Body of pancreas (tissue), 4 donors: ENCODE results near the gene CREB3L2. TPM values are rescaled to one million over a fixed set of nuclear protein-coding genes. Genes with fewer than 3 reads are reported as not detected.

Source experiments
- ATAC-seq: fragments of 150-250 bp; one replicate; pipeline ENCODE4 v1.9.1; 2016
- DNase-seq, 4 donors: peaks; one replicate each; pipeline ENCODE4 v3.0.0-alpha.2; 2019
- H3K27ac ChIP-seq, 4 donors: fragments of 200-600 bp; sonication (generic); 1 replicate in 3 of 4; 2 replicates in 1 of 4; pipeline versions ENCODE4 v1.5.1 to v1.6.1; 2016 to 2019; ENCODE audit warnings: mild to moderate bottlenecking in 1 of 4, mixed read lengths in 1 of 4, moderate library complexity in 1 of 4
- H3K27me3 ChIP-seq, 2 donors: fragments of 200-600 bp; sonication (generic); one replicate each; pipeline ENCODE4 v1.6.0; 2016; ENCODE audit warnings: mild to moderate bottlenecking in 1 of 2
- H3K36me3 ChIP-seq, 2 donors: fragments of 200-600 bp; sonication (generic); replicated peaks in 1 of 2; 2 replicates each; pipeline ENCODE4 v1.5.1; 2016; ENCODE audit warnings: low read depth in 2 of 2; ENCODE audit not compliant: insufficient read depth in 1 of 2
- H3K4me1 ChIP-seq: fragments of 200-600 bp; sonication (generic); one replicate; pipeline ENCODE4 v1.6.0; 2016
- H3K4me3 ChIP-seq, 2 donors: fragments of 200-600 bp; sonication (generic); 1 replicate in 1 of 2; 2 replicates in 1 of 2; pipeline ENCODE4 v1.5.1; 2016 to 2019
- H3K9me3 ChIP-seq, 3 donors: fragments of 200-600 bp; sonication (generic); 1 replicate in 2 of 3; 2 replicates in 1 of 3; pipeline ENCODE4 v1.5.1; 2016
- POLR2A ChIP-seq, 3 donors: fragments of 450-650 bp; IDR thresholded peaks; one replicate each; pipeline ENCODE4 v1.6.1; 2016; ENCODE audit warnings: antibody characterized with exemption in 3 of 3, mild to moderate bottlenecking in 2 of 3
- WGBS, 2 donors: methylation state at CpG; one replicate each; pipeline ENCODE4 v1.1.5; 2017; 5-methylcytosine and 5-hydroxymethylcytosine counted together
- intact Hi-C: fragments of 100-400 bp; cut with DNase I; formaldehyde crosslinking; loops from one replicate; pipeline ENCODE4 v1.15.1; 2023
- total RNA-seq, 2 donors: library from RNA; depleted of rRNA; stranded (reverse); fragments of >200 nt; gene quantifications; one replicate each; pipeline ENCODE4 v1.1.0, GENCODE V29; 2016
- TF ChIP-seq, protein P1 (sequence below), 7 experiments: fragments of 450-650 bp in 4 of 7; fragments of 200-600 bp in 3 of 7; sonication (generic) in 3 of 7; IDR thresholded peaks; one replicate each; pipeline ENCODE4 v1.5.1; 2016 to 2019; ENCODE audit warnings: antibody characterized with exemption in 7 of 7

The CREB3L2 gene
- total RNA-seq, 2 donors from 2014 or later: 21.3 to 28.0 TPM

GRCh38 chr7:137976696-137977095, 25.2 kb downstream of the CREB3L2 start:
- no peak for TF ChIP-seq POLR2A (IDR thresholded peaks at IDR 0.05)
- TF ChIP-seq, protein P1, sequence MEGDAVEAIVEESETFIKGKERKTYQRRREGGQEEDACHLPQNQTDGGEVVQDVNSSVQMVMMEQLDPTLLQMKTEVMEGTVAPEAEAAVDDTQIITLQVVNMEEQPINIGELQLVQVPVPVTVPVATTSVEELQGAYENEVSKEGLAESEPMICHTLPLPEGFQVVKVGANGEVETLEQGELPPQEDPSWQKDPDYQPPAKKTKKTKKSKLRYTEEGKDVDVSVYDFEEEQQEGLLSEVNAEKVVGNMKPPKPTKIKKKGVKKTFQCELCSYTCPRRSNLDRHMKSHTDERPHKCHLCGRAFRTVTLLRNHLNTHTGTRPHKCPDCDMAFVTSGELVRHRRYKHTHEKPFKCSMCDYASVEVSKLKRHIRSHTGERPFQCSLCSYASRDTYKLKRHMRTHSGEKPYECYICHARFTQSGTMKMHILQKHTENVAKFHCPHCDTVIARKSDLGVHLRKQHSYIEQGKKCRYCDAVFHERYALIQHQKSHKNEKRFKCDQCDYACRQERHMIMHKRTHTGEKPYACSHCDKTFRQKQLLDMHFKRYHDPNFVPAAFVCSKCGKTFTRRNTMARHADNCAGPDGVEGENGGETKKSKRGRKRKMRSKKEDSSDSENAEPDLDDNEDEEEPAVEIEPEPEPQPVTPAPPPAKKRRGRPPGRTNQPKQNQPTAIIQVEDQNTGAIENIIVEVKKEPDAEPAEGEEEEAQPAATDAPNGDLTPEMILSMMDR (IDR thresholded peaks at IDR 0.05): no peak
- DNase-seq (no peak), ATAC-seq (no peak)
- H3K27ac ChIP-seq: no peak overlapping the region
- intact Hi-C loops: no loop called here
- H3K4me3 ChIP-seq: no peak overlapping the region
- H3K27me3 ChIP-seq: no peaks in the 10 kb centered on the region
- 67 to 76% methylated on average over 5 of the region's 5 CpGs for WGBS, 2 donors
- no peaks in the 10 kb centered on the region for H3K9me3 ChIP-seq
- no peaks in the 10 kb centered on the region for H3K36me3 ChIP-seq
- H3K4me1 ChIP-seq: peaks cover 36% of the 10 kb centered on the region

DNA sequence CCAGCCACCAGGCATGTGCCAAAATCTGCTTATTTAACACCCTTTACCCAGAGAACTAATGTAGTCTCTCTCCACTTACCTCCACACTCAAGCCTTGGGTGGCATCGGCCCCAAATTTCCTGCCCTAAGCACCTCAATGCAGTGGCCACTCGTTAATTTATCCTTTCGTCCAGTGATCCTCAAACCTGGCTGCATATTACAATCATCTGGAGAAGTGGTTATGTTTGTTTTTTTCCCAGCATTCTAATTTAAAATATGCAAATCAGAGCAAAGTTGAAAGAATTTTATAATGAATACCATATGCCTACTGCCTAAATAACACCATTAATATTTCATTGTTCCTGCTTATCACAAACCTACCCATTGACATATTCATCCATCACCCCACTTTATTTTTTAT, 25.7 kb downstream of the CREB3L2 start:
- peak overlapping the region in 1 of 4 donors; percentile 16 for H3K27ac ChIP-seq
- DNase-seq: no peak
- intact Hi-C loops: no loop called here
- H3K27me3 ChIP-seq: no peaks in the 10 kb centered on the region
- 88 to 89% methylated on average over 3 of the region's 3 CpGs for WGBS, 2 donors
- no peak for ATAC-seq
- H3K4me1 ChIP-seq: peaks cover 36% of the 10 kb centered on the region
- H3K36me3 ChIP-seq: no peaks in the 10 kb centered on the region
- no peak for TF ChIP-seq POLR2A (IDR thresholded peaks at IDR 0.05)
- TF ChIP-seq, protein P1 (IDR thresholded peaks at IDR 0.05): no peak
- no peak overlapping the region for H3K4me3 ChIP-seq
- no peaks in the 10 kb centered on the region for H3K9me3 ChIP-seq

GRCh38 chr7:137975768-137976167, 26.1 kb downstream of the CREB3L2 start:
- Histone ChIP-seq H3K4me1 (peaks cover 36% of the 10 kb centered on the region), H3K4me3 (no peak overlapping the region), H3K36me3 (no peaks in the 10 kb centered on the region), H3K27ac (peak overlapping the region in 2 of 4 donors; percentile 16 to 60), H3K9me3 (no peaks in the 10 kb centered on the region), H3K27me3 (no peaks in the 10 kb centered on the region)
- no peak for DNase-seq
- TF ChIP-seq, protein P1 (IDR thresholded peaks at IDR 0.05): no peak
- no peak for TF ChIP-seq POLR2A (IDR thresholded peaks at IDR 0.05)
- intact Hi-C loops: no loop called here
- ATAC-seq: peak; percentile 19
- WGBS, 2 donors: 61 to 62% methylated on average over 2 of the region's 2 CpGs

DNA sequence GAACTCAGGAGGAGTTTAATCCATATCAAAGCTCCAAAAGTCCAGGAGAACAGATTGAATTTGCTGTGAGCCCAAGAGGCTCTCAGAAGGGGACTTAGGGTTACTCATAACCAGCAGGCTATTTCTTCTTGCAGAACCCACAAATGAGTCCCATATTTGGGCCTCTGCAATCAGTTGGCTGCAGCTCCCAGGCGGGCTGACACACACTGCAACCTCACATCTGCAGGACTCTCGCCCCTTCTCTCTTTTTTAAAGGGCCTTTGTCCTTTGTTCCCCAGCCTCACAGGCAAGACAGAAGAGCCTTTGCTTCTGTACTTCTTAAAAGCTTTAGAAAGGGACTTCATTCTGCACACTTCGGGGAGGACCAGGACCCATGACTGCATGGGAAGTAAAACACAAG, 26.7 kb downstream of the CREB3L2 start:
- intact Hi-C loops: no loop called here
- WGBS, 2 donors: 31 to 49% methylated on average over 3 of the region's 3 CpGs
- DNase-seq (peak in 1 of 4 donors; percentile 24), ATAC-seq (no peak)
- Histone ChIP-seq H3K27me3 (no peaks in the 10 kb centered on the region), H3K27ac (peak overlapping the region in 2 of 4 donors; percentile 13 to 60), H3K9me3 (no peaks in the 10 kb centered on the region), H3K4me3 (no peak overlapping the region), H3K36me3 (no peaks in the 10 kb centered on the region), H3K4me1 (peaks cover 40% of the 10 kb centered on the region)
- no peak for TF ChIP-seq POLR2A (IDR thresholded peaks at IDR 0.05)
- TF ChIP-seq, protein P1 (IDR thresholded peaks at IDR 0.05): no peak

DNA sequence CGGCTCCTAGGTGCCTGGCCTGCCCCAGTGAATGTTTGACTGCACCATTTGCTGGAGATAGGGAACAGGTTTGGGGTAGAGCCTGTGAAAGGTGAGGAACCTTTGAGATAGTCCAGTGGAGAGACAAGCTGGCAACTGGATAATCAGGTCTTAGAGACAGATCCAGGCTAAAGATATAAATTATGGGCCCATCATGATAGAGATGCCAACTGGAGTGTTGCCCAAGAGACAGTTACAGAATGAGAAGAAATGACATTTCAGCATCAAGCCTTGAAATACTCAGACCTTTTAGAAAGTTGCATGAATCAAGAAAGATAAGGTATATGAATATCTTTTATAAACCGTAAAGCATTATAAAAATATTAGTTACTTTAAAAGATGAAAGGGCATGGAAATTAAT, 27.1 kb downstream of the CREB3L2 start:
- no peak for DNase-seq
- no peak for ATAC-seq
- peak overlapping the region in 1 of 4 donors; percentile 60 for H3K27ac ChIP-seq
- no peaks in the 10 kb centered on the region for H3K27me3 ChIP-seq
- TF ChIP-seq, protein P1 (IDR thresholded peaks at IDR 0.05): no peak
- TF ChIP-seq POLR2A (IDR thresholded peaks at IDR 0.05): no peak
- 77 to 78% methylated on average over 2 of the region's 2 CpGs for WGBS, 2 donors
- no peak overlapping the region for H3K4me3 ChIP-seq
- H3K9me3 ChIP-seq: no peaks in the 10 kb centered on the region
- peaks cover 45% of the 10 kb centered on the region for H3K4me1 ChIP-seq
- intact Hi-C loops: no loop called here
- H3K36me3 ChIP-seq: no peaks in the 10 kb centered on the region
